HepG2 (cell line): ENCODE data around the gene WNT5B. TPM values are rescaled to one million over a fixed set of nuclear protein-coding genes. Genes with fewer than 3 reads are reported as not detected.

ENCODE experiments used
- ARNT2 ChIP-seq: sonication (generic); formaldehyde crosslinking; IDR thresholded peaks from 2 replicates; pipeline ENCODE4 v1.8.0; 2022; ENCODE audit warnings: mild to moderate bottlenecking, low read depth, missing genetic modification reagents, moderate library complexity
- BORCS8-MEF2B ChIP-seq: sonication (generic); formaldehyde crosslinking; IDR thresholded peaks from 2 replicates; pipeline ENCODE4 v1.8.0; 2022; ENCODE audit warnings: mild to moderate bottlenecking, missing genetic modification reagents
- CHD4 ChIP-seq: fragments of 200-600 bp; sonication (generic); IDR thresholded peaks from 2 replicates; pipeline ENCODE4 v1.7.0; 2017; ENCODE audit warnings: mild to moderate bottlenecking, low read length, borderline replicate concordance
- DR1 ChIP-seq: sonication (generic); formaldehyde crosslinking; IDR thresholded peaks from 2 replicates; pipeline ENCODE4 v1.8.0; 2021; ENCODE audit warnings: mild to moderate bottlenecking, missing genetic modification reagents, inconsistent platforms
- E2F1 ChIP-seq: sonication (generic); formaldehyde crosslinking; IDR thresholded peaks from 2 replicates; pipeline ENCODE4 v1.5.0; 2020; ENCODE audit warnings: missing genetic modification reagents
- ERF ChIP-seq: IDR thresholded peaks from 2 replicates; pipeline ENCODE4 v1.6.1; 2018; ENCODE audit warnings: missing biosample characterization, missing genetic modification reagents
- FOXA1 ChIP-seq, 2 experiments: fragments of 450-650 bp in 1 of 2; sonication (generic) in 1 of 2; formaldehyde crosslinking in 1 of 2; IDR thresholded peaks; 2 replicates each; pipeline versions ENCODE4 v1.4.0 to v1.6.1; 2016 to 2020; ENCODE audit warnings: missing genetic modification reagents in 1 of 2
- HNF4G ChIP-seq, 2 experiments: sonication (generic) in 1 of 2; formaldehyde crosslinking in 1 of 2; IDR thresholded peaks; 2 replicates each; pipeline versions ENCODE4 v1.4.0 to v1.6.1; 2011 to 2020; ENCODE audit warnings: borderline replicate concordance in 2 of 2, low read depth in 2 of 2, mild to moderate bottlenecking in 2 of 2, low read length in 1 of 2, missing genetic modification reagents in 1 of 2, moderate library complexity in 1 of 2
- KDM2A ChIP-seq: sonication (generic); formaldehyde crosslinking; IDR thresholded peaks from 2 replicates; pipeline ENCODE4 v1.4.0; 2020; ENCODE audit warnings: low read depth, missing genetic modification reagents, borderline replicate concordance
- MAFF ChIP-seq: IDR thresholded peaks from 2 replicates; pipeline ENCODE4 v1.6.1; 2011; ENCODE audit warnings: low read depth, low read length, improper control_type of control experiment
- NFE2L1 ChIP-seq: sonication (generic); formaldehyde crosslinking; IDR thresholded peaks from 2 replicates; pipeline ENCODE4 v1.4.0; 2020; ENCODE audit warnings: missing genetic modification reagents, mild to moderate bottlenecking, borderline replicate concordance
- NFKBIZ ChIP-seq: IDR thresholded peaks from 2 replicates; pipeline ENCODE4 v1.6.1; 2018; ENCODE audit warnings: missing genetic modification reagents, missing compliant biosample characterization
- PCBP1 ChIP-seq: fragments of 200-400 bp; formaldehyde crosslinking; IDR thresholded peaks from 2 replicates; pipeline ENCODE4 v1.6.1; 2017; ENCODE audit warnings: mild to moderate bottlenecking, low read depth, low read length, borderline replicate concordance
- PPARG ChIP-seq: conservative IDR thresholded peaks from 2 replicates; pipeline ENCODE4 v1.6.1; 2016; ENCODE audit warnings: missing biosample characterization, missing genetic modification reagents
- RXRA ChIP-seq: sonication (generic); formaldehyde crosslinking; IDR thresholded peaks from 2 replicates; pipeline ENCODE4 v1.5.1; 2020; ENCODE audit warnings: missing genetic modification reagents
- SIN3A ChIP-seq: IDR thresholded peaks from 2 replicates; pipeline ENCODE4 v1.6.1; 2011; ENCODE audit warnings: low read depth, mild to moderate bottlenecking, control low read depth, low read length, borderline replicate concordance
- THAP11 ChIP-seq: IDR thresholded peaks from 2 replicates; pipeline ENCODE4 v1.6.1; 2016; ENCODE audit warnings: missing biosample characterization, missing genetic modification reagents
- ZBTB42 ChIP-seq: sonication (generic); formaldehyde crosslinking; IDR thresholded peaks from 2 replicates; pipeline ENCODE4 v1.5.0; 2020; ENCODE audit warnings: mild to moderate bottlenecking, missing genetic modification reagents
- ZFAT ChIP-seq: sonication (generic); formaldehyde crosslinking; conservative IDR thresholded peaks from 2 replicates; pipeline ENCODE4 v1.8.1; 2023; ENCODE audit warnings: missing genetic modification reagents, inconsistent platforms
- ZNF10 ChIP-seq: sonication (generic); formaldehyde crosslinking; IDR thresholded peaks from 2 replicates; pipeline ENCODE4 v1.4.0; 2020; ENCODE audit warnings: mild to moderate bottlenecking, low read depth, missing genetic modification reagents, borderline replicate concordance
- ZNF101 ChIP-seq: sonication (generic); formaldehyde crosslinking; IDR thresholded peaks from 2 replicates; pipeline ENCODE4 v1.4.0; 2020; ENCODE audit warnings: mild to moderate bottlenecking, low read depth, missing genetic modification reagents, borderline replicate concordance
- ZNF337 ChIP-seq: sonication (generic); formaldehyde crosslinking; IDR thresholded peaks from 2 replicates; pipeline ENCODE4 v1.5.1; 2020; ENCODE audit warnings: missing genetic modification reagents, low read depth, mild to moderate bottlenecking, borderline replicate concordance
- ZNF567 ChIP-seq: sonication (generic); formaldehyde crosslinking; IDR thresholded peaks from 2 replicates; pipeline ENCODE4 v1.8.1; 2023; ENCODE audit warnings: mild to moderate bottlenecking, missing genetic modification reagents, borderline replicate concordance
- ZNF713 ChIP-seq: sonication (generic); formaldehyde crosslinking; IDR thresholded peaks from 2 replicates; pipeline ENCODE4 v1.4.0; 2020; ENCODE audit warnings: mild to moderate bottlenecking, missing genetic modification reagents
- ZNF724P ChIP-seq: sonication (generic); formaldehyde crosslinking; IDR thresholded peaks from 2 replicates; pipeline ENCODE4 v1.8.0; 2022; ENCODE audit warnings: missing genetic modification reagents, borderline replicate concordance
- ZNF788 ChIP-seq: sonication (generic); formaldehyde crosslinking; IDR thresholded peaks from 2 replicates; pipeline ENCODE4 v1.5.0; 2020; ENCODE audit warnings: mild to moderate bottlenecking, missing genetic modification reagents, borderline replicate concordance
- ZSCAN30 ChIP-seq: sonication (generic); formaldehyde crosslinking; IDR thresholded peaks from 2 replicates; pipeline ENCODE4 v1.5.0; 2020; ENCODE audit warnings: mild to moderate bottlenecking, missing genetic modification reagents
- polyA plus RNA-seq, 8 experiments: library from polyadenylated mRNA; depleted of rRNA in 3 of 8; stranded (reverse) in 7 of 8; unstranded in 1 of 8; fragments of >200 nt; fragmentation: Illumina TruSeq in 4 of 8; extraction: Trizol in 4 of 8; gene quantifications; 2 replicates each; pipeline versions ENCODE4 v1.2.1 to v1.2.3, GENCODE V29; 2011 to 2016; ENCODE audit warnings: low read depth in 4 of 8, missing spikeins in 1 of 8, mixed read lengths in 1 of 8; ENCODE audit not compliant: insufficient read depth in 1 of 8
- total RNA-seq, 5 experiments: library from RNA; depleted of rRNA; stranded (reverse); fragments of >200 nt; fragmentation: Illumina TruSeq; extraction: Trizol; gene quantifications; 2 replicates each; pipeline ENCODE4 v1.2.3, GENCODE V29; 2016; ENCODE audit warnings: low read depth in 1 of 5
- TF ChIP-seq, protein P1 (sequence below): sonication (generic); formaldehyde crosslinking; IDR thresholded peaks from 2 replicates; pipeline ENCODE4 v1.8.1; 2023; ENCODE audit warnings: mild to moderate bottlenecking, inconsistent platforms, moderate library complexity, missing genetic modification reagents, borderline replicate concordance
- TF ChIP-seq, protein P2 (sequence below): sonication (generic); formaldehyde crosslinking; IDR thresholded peaks from 2 replicates; pipeline ENCODE4 v1.8.0; 2022; ENCODE audit warnings: missing genetic modification reagents, low read depth, mild to moderate bottlenecking, borderline replicate concordance

Gene WNT5B
- total and polyA plus RNA-seq, 2 of the 13 experiments (the other 11 are each of a cell fraction or from before 2014, with no cell fraction given), result 0.04 TPM; not detected in 1

DNA sequence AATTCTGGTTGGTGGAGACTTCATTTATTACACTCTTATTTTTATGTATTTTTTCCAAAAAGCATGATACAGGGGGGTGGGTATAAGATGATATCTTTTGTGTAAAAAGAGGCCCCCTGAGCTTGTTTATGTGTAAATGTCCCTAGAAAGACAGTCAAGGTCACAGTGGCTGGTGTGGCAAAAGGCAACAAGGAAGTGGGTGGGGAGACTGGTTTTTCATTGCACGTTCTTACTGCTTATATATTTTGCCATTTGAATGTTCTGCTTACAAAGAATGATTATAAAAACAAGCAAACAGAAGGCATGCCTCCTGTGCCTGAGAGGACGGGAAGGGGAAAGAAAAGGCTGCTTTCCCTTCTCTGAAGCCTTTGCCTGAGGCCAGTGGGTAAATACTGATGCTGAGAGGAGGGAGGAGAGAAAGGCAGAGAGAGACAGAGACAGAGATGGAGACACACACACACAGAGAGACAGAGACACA, 37.7 kb downstream of the WNT5B start (continued):
- TF ChIP-seq ZNF788 (CRISPR knock-in tag), result no peak
- no peak for TF ChIP-seq DR1 (CRISPR knock-in tag)
- TF ChIP-seq SIN3A, result no peak
- TF ChIP-seq ZNF101 (CRISPR knock-in tag), result no peak
- TF ChIP-seq PPARG (CRISPR knock-in tag), result peak; percentile 78; the same call in 1 of the 2 replicates
- 0 out of 2 replicates have a peak, but pooled peaks have one; percentile 21 for TF ChIP-seq NFKBIZ (CRISPR knock-in tag)
- TF ChIP-seq ZNF724P (CRISPR knock-in tag), result no peak
- no peak for TF ChIP-seq ERF (CRISPR knock-in tag)
- TF ChIP-seq PCBP1, result no peak
- TF ChIP-seq ZFAT (CRISPR knock-in tag), result no peak
- no peak for TF ChIP-seq BORCS8-MEF2B (CRISPR knock-in tag)
- 0 out of 2 replicates have a peak, but pooled peaks have one; percentile 21 for TF ChIP-seq ZNF567 (CRISPR knock-in tag)
- TF ChIP-seq ZSCAN30, result no peak
- no peak for TF ChIP-seq ZNF10
- TF ChIP-seq THAP11, result no peak; the same call in 1 of the 2 replicates
- no peak for TF ChIP-seq MAFF
- TF ChIP-seq E2F1 (CRISPR knock-in tag), result no peak
- peak; percentile 35; the same call in 1 of the 2 replicates for TF ChIP-seq RXRA (CRISPR knock-in tag)
- no peak for TF ChIP-seq HNF4G (IDR thresholded peaks at IDR 0.05; ENCODE audit: borderline replicate concordance, low read depth, low read length)
- no peak for TF ChIP-seq HNF4G (CRISPR knock-in tag; IDR thresholded peaks at IDR 0.05; ENCODE audit: borderline replicate concordance, low read depth)
- TF ChIP-seq ZBTB42 (CRISPR knock-in tag), result no peak
- 0 out of 2 replicates have a peak, but pooled peaks have one; percentile 28 for TF ChIP-seq ARNT2 (CRISPR knock-in tag)
- no peak; the same call in 1 of the 2 replicates for TF ChIP-seq FOXA1 (IDR thresholded peaks at IDR 0.05)
- TF ChIP-seq FOXA1 (CRISPR knock-in tag; IDR thresholded peaks at IDR 0.05), result 0 out of 2 replicates have a peak, but pooled peaks have one; percentile 5
- TF ChIP-seq KDM2A (CRISPR knock-in tag), result no peak
- TF ChIP-seq NFE2L1 (CRISPR knock-in tag), result no peak
- peak; percentile 17; the same call in 1 of the 2 replicates for TF ChIP-seq CHD4
- TF ChIP-seq, protein P1, sequence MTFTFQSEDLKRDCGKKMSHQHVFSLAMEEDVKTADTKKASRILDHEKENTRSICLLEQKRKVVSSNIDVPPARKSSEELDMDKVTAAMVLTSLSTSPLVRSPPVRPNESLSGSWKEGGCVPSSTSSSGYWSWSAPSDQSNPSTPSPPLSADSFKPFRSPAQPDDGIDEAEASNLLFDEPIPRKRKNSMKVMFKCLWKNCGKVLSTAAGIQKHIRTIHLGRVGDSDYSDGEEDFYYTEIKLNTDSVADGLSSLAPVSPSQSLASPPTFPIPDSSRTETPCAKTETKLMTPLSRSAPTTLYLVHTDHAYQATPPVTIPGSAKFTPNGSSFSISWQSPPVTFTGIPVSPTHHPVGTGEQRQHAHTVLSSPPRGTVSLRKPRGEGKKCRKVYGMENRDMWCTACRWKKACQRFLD (CRISPR knock-in tag), result no peak
- no peak for TF ChIP-seq ZNF337 (CRISPR knock-in tag)
- TF ChIP-seq ZNF713 (CRISPR knock-in tag), result no peak
- TF ChIP-seq, protein P2, sequence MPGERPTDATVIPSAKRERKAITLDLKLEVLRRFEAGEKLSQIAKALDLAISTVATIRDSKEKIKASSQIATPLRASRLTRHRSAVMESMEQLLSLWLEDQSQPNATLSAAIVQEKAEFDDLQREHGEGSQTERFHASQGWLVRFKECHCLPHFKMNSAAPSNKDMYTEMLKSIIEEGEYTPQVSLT (CRISPR knock-in tag), result no peak
